Measurements from ENCODE around the gene ST3GAL6. TPM values are rescaled to one million over a fixed set of nuclear protein-coding genes. Genes with fewer than 3 reads are reported as not detected.
"Not testable (repeated sequence)": the region's sequence is repeated elsewhere in the genome, so short reads cannot be mapped to it uniquely, and the experiment has no call there.

Gene ST3GAL6
- total RNA-seq, 2 experiments from 2014 or later = 0.44 to 0.45 TPM

GRCh38 chr3:98827221-98827920 is 64.2 kb downstream of the ST3GAL6 start:
- Histone ChIP-seq H3K27me3 (ENCODE audit: control insufficient read depth in 1 of 2, insufficient read depth in 2 of 2, low read length in 2 of 2) (no peaks in the 10 kb centered on the region), H3K4me3 (ENCODE audit: low read length) (no peak overlapping the region), H3K36me3 (ENCODE audit: insufficient read depth, low read length) (no peaks in the 10 kb centered on the region), H3K27ac (ENCODE audit: low read depth in 1 of 2, low read length in 2 of 2) (no peak overlapping the region), H3K9me3 (ENCODE audit: control insufficient read depth in 1 of 2, insufficient read depth in 1 of 2, low read length in 2 of 2) (no peaks in the 10 kb centered on the region), H3K4me1 (ENCODE audit: insufficient read depth, low read length) (no peaks in the 10 kb centered on the region)
- POLR2A ChIA-PET = no interaction called here
- CTCF ChIA-PET = no interaction called here
- H3K4me1 Mint-ChIP-seq (ENCODE audit: low read depth) = no peaks in the 10 kb centered on the region
- intact Hi-C loops (cut with DNase I, micrococcal nuclease) = no loop called here
- peaks cover 5% of the 10 kb centered on the region for H3K9me3 Mint-ChIP-seq
- no peaks in the 10 kb centered on the region for H3K36me3 Mint-ChIP-seq (ENCODE audit: low read depth)
- H3K27me3 Mint-ChIP-seq = no peaks in the 10 kb centered on the region
- no peak for ATAC-seq (ENCODE audit: poor library complexity)
- no peak overlapping the region for H3K4me3 Mint-ChIP-seq
- DNase-seq = no peak
- no peak overlapping the region for H3K27ac Mint-ChIP-seq
- TF ChIP-seq CTCF (IDR thresholded peaks at IDR 0.05) = no peak

- Mint-ChIP-seq H3K9me3 (peaks cover 5% of the 10 kb centered on the region), H3K36me3 (ENCODE audit: low read depth) (no peaks in the 10 kb centered on the region), H3K27ac (no peak overlapping the region), H3K4me1 (ENCODE audit: low read depth) (no peaks in the 10 kb centered on the region), H3K4me3 (no peak overlapping the region), H3K27me3 (no peaks in the 10 kb centered on the region)
- DNase-seq (no peak), ATAC-seq (ENCODE audit: poor library complexity) (no peak)
- ChIA-PET POLR2A (no interaction called here), CTCF (no interaction called here)
- no peak overlapping the region for H3K27ac ChIP-seq (ENCODE audit: low read depth in 1 of 2, low read length in 2 of 2)
- H3K9me3 ChIP-seq (ENCODE audit: control insufficient read depth in 1 of 2, insufficient read depth in 1 of 2, low read length in 2 of 2) = peaks cover 0 to 6% of the 10 kb centered on the region in 2 experiments
- H3K36me3 ChIP-seq (ENCODE audit: insufficient read depth, low read length) = no peaks in the 10 kb centered on the region
- no peaks in the 10 kb centered on the region for H3K27me3 ChIP-seq (ENCODE audit: control insufficient read depth in 1 of 2, insufficient read depth in 2 of 2, low read length in 2 of 2)
- H3K4me3 ChIP-seq (ENCODE audit: low read length) = no peak overlapping the region
- H3K4me1 ChIP-seq (ENCODE audit: insufficient read depth, low read length) = no peaks in the 10 kb centered on the region
- no peak for TF ChIP-seq CTCF (IDR thresholded peaks at IDR 0.05)
- intact Hi-C loops (cut with DNase I, micrococcal nuclease) = no loop called here
Observed at GRCh38 chr3:98829246-98829832, 66.2 kb downstream of the ST3GAL6 start.

- H3K9me3 Mint-ChIP-seq; H3K27ac ChIP-seq (ENCODE audit: low read depth in 1 of 2, low read length in 2 of 2); H3K27me3 Mint-ChIP-seq; H3K4me3 ChIP-seq (ENCODE audit: low read length); H3K4me3 Mint-ChIP-seq; ATAC-seq (ENCODE audit: poor library complexity); DNase-seq; H3K36me3 Mint-ChIP-seq (ENCODE audit: low read depth); CTCF ChIA-PET; H3K4me1 ChIP-seq (ENCODE audit: insufficient read depth, low read length); H3K27ac Mint-ChIP-seq; H3K9me3 ChIP-seq (ENCODE audit: control insufficient read depth in 1 of 2, insufficient read depth in 1 of 2, low read length in 2 of 2); H3K27me3 ChIP-seq (ENCODE audit: control insufficient read depth in 1 of 2, insufficient read depth in 2 of 2, low read length in 2 of 2); H3K36me3 ChIP-seq (ENCODE audit: insufficient read depth, low read length); H3K4me1 Mint-ChIP-seq (ENCODE audit: low read depth); intact Hi-C loops (cut with DNase I, micrococcal nuclease); POLR2A ChIA-PET: not testable (repeated sequence)
Observed at GRCh38 chr3:98831060-98831459, 67.9 kb downstream of the ST3GAL6 start.

- TF ChIP-seq CTCF (IDR thresholded peaks at IDR 0.05) = no peak
- H3K9me3 Mint-ChIP-seq = no peaks in the 10 kb centered on the region
- no peaks in the 10 kb centered on the region for H3K27me3 Mint-ChIP-seq
- no peak overlapping the region for H3K4me3 Mint-ChIP-seq
- Histone ChIP-seq H3K27ac (ENCODE audit: low read depth in 1 of 2, low read length in 2 of 2) (no peak overlapping the region), H3K4me1 (ENCODE audit: insufficient read depth, low read length) (no peaks in the 10 kb centered on the region), H3K36me3 (ENCODE audit: insufficient read depth, low read length) (no peaks in the 10 kb centered on the region), H3K9me3 (ENCODE audit: control insufficient read depth in 1 of 2, insufficient read depth in 1 of 2, low read length in 2 of 2) (no peaks in the 10 kb centered on the region), H3K4me3 (ENCODE audit: low read length) (no peak overlapping the region), H3K27me3 (ENCODE audit: control insufficient read depth in 1 of 2, insufficient read depth in 2 of 2, low read length in 2 of 2) (no peaks in the 10 kb centered on the region)
- no peak for ATAC-seq (ENCODE audit: poor library complexity)
- POLR2A ChIA-PET = no interaction called here
- CTCF ChIA-PET = no interaction called here
- intact Hi-C loops (cut with DNase I, micrococcal nuclease) = no loop called here
- no peak for DNase-seq
- H3K36me3 Mint-ChIP-seq (ENCODE audit: low read depth) = no peaks in the 10 kb centered on the region
- no peaks in the 10 kb centered on the region for H3K4me1 Mint-ChIP-seq (ENCODE audit: low read depth)
- no peak overlapping the region for H3K27ac Mint-ChIP-seq
Observed at GRCh38 chr3:98839846-98840245, 76.7 kb downstream of the ST3GAL6 start.

Measured in CD4-positive, alpha-beta T cell (primary cell).